Suprapubic skin (tissue), 4 donors: ENCODE measurements around the gene RNF145.
"Not testable (repeated sequence)": the region's sequence is repeated elsewhere in the genome, so short reads cannot be mapped to it uniquely, and the experiment has no call there.

Source experiments
- CTCF ChIP-seq, 2 donors: fragments of 200-600 bp in 1 of 2; fragments of 450-650 bp in 1 of 2; sonication (generic) in 1 of 2; IDR thresholded peaks; one replicate each; pipeline ENCODE4 v1.5.1; 2016 to 2019; ENCODE audit warnings: antibody characterized with exemption in 2 of 2, mild to moderate bottlenecking in 1 of 2, moderate library complexity in 1 of 2
- EP300 ChIP-seq: sonication (generic); formaldehyde crosslinking; IDR thresholded peaks from one replicate; pipeline ENCODE4 v1.6.1; 2017; ENCODE audit warnings: antibody characterized with exemption
- POLR2A ChIP-seq, 2 donors: fragments of 450-650 bp; IDR thresholded peaks; one replicate each; pipeline ENCODE4 v1.6.1; 2017; ENCODE audit warnings: antibody characterized with exemption in 2 of 2, mild to moderate bottlenecking in 2 of 2, moderate library complexity in 2 of 2
- POLR2AphosphoS5 ChIP-seq, 3 donors: sonication (generic); formaldehyde crosslinking; IDR thresholded peaks; one replicate each; pipeline ENCODE4 v1.6.1; 2017; ENCODE audit warnings: antibody characterized with exemption in 3 of 3

DNA sequence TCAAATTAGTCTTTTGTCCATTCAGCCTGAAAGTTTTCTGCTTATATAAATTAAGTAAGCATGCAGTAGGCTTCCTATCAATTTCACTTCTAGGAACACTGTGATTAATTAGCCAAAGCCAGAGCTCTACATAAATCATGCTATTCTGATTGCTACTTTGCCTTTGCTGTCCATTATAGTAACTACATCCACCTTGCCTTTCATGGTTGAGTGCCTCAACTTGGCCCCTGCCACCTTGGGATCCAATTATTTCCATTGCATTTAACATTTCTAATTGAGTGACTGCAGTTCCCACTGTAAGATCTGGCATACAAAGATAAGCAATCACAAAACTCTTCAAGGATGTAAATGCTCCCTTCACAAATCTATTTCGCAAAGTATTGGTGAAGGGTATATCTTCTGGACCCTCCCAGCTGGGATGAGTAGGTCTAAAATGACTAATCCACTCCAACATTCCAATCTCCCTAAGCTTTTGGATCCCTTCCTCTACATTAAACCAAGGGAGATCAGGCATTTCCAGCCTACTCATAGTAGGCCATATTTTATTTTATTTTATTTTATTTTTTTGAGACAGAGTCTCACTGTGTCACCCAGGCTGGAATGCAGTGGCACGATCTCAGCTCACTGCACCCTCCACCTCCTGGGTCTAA is 26.6 kb upstream of the RNF145 start:
- TF ChIP-seq CTCF (IDR thresholded peaks at IDR 0.05); POLR2AphosphoS5 (IDR thresholded peaks at IDR 0.05); POLR2A (IDR thresholded peaks at IDR 0.05); EP300: not testable (repeated sequence)
